Measurements from ENCODE around the gene THOC6. TPM values are rescaled to one million over a fixed set of nuclear protein-coding genes. Genes with fewer than 3 reads are reported as not detected.

Gene THOC6
- total and polyA plus RNA-seq, 9 of the 15 experiments (the other 6 are each of a cell fraction or from before 2014, with no cell fraction given), result 2.5 to 65.4 (median 42.3) TPM

- in situ Hi-C loops (cut with MboI), result no loop called here
- H3K4me3 ChIP-seq, result peak overlapping the region; percentile 93; the same call in 1 of the 2 replicates
- H3K27me3 ChIP-seq (ENCODE audit: control insufficient read depth in 2 of 2, insufficient read depth in 2 of 2, low read length in 2 of 2), result no peaks in the 10 kb centered on the region
- H2AFZ ChIP-seq (ENCODE audit: low read depth, low read length), result no peak overlapping the region
- H4K20me1 ChIP-seq (replicated peaks; ENCODE audit: control insufficient read depth, insufficient read depth, low read length), result 0 out of 2 replicates have a peak, but pooled peaks cover 3% of the 10 kb centered on the region
- FAIRE-seq, result no peak
- peak overlapping the region in 1 of 2 experiments; percentile 97; a peak in 2 of 4 replicates for H3K9ac ChIP-seq (ENCODE audit: insufficient read depth in 1 of 2, low read depth in 2 of 2, low read length in 2 of 2)
- 84% methylated on average over 20 of the region's 22 CpGs for WGBS (ENCODE audit: insufficient coverage, low coverage, missing lambda C conversion rate)
- no peak for DNase-seq (ENCODE audit: extremely low read depth in 1 of 4, low spot score in 3 of 4)
- 0 out of 2 replicates have a peak overlapping the region, but pooled peaks have one; percentile 93 for H3K4me2 ChIP-seq (ENCODE audit: insufficient read depth, low read length)
- H3K79me2 ChIP-seq (ENCODE audit: control insufficient read depth, insufficient read depth, low read length), result peaks cover 2% of the 10 kb centered on the region; the same call in 2 of the 3 replicates
- TF ChIP-seq CBX8 (IDR thresholded peaks at IDR 0.05; ENCODE audit: borderline replicate concordance, extremely low read depth, low read depth, low read length, poor library complexity, severe bottlenecking), result no peak
- TF ChIP-seq HNRNPL (IDR thresholded peaks at IDR 0.05; ENCODE audit: low read depth, low read length), result no peak
- TF ChIP-seq ZBTB7A (IDR thresholded peaks at IDR 0.05; ENCODE audit: borderline replicate concordance, control insufficient read depth, low read depth, low read length), result peak; percentile 10; the same call in 1 of the 2 replicates
- no peak for TF ChIP-seq ZNF239 (CRISPR knock-in tag; IDR thresholded peaks at IDR 0.05)
- no peak for TF ChIP-seq FOXP1 (CRISPR knock-in tag; IDR thresholded peaks at IDR 0.05)
- TF ChIP-seq, protein P1, sequence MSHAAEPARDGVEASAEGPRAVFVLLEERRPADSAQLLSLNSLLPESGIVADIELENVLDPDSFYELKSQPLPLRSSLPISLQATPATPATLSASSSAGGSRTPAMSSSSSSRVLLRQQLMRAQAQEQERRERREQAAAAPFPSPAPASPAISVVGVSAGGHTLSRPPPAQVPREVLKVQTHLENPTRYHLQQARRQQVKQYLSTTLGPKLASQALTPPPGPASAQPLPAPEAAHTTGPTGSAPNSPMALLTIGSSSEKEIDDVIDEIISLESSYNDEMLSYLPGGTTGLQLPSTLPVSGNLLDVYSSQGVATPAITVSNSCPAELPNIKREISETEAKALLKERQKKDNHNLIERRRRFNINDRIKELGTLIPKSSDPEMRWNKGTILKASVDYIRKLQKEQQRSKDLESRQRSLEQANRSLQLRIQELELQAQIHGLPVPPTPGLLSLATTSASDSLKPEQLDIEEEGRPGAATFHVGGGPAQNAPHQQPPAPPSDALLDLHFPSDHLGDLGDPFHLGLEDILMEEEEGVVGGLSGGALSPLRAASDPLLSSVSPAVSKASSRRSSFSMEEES (CRISPR knock-in tag; IDR thresholded peaks at IDR 0.05), result no peak
- intact Hi-C loops (cut with micrococcal nuclease), result loop anchor here (5.0 to 10.0 kb wide), 2 partner anchors 45 to 117 kb away; no protein-coding TSS in a partner anchor
- peaks cover 8 to 38% of the 10 kb centered on the region in 2 experiments for H3K4me1 ChIP-seq (replicated peaks in 1 of 2; ENCODE audit: control insufficient read depth in 2 of 2, insufficient read depth in 2 of 2, low read length in 2 of 2)
- TSS peak; percentile 72 for BruUV-seq (replicated peaks)
- ATAC-seq, result no peak
- CTCF ChIA-PET (ENCODE audit: low intra/inter-chr PET ratio), result interaction anchor here (0.9 to 2.6 kb wide), 2 partner anchors 54 to 72 kb away, joined by 6 to 20 read pairs; no protein-coding TSS in a partner anchor
- POLR2A ChIA-PET, result interaction anchor here (0.9 to 1.6 kb wide), 3 partner anchors 9 to 72 kb away, joined by 3 to 6 read pairs (median 5); no protein-coding TSS in a partner anchor
- no peaks in the 10 kb centered on the region for H3K36me3 ChIP-seq (ENCODE audit: control insufficient read depth, insufficient read depth, low read length)
- no peak overlapping the region for H3K27ac ChIP-seq (ENCODE audit: extremely low read depth, low read depth, low read length)
- H3K9me1 ChIP-seq (ENCODE audit: control insufficient read depth, insufficient read depth, low read length), result peaks cover 4% of the 10 kb centered on the region
- H3K9me3 ChIP-seq (replicated peaks; ENCODE audit: control insufficient read depth, insufficient read depth, low read depth, low read length), result no peaks in the 10 kb centered on the region
These were observed 33.6 kb downstream of the THOC6 start for GRCh38 chr16:3057181-3058138.

Data from K562 (cell line).